K562 (cell line): ENCODE results near the gene ANKLE1. TPM values are rescaled to one million over a fixed set of nuclear protein-coding genes. Genes with fewer than 3 reads are reported as not detected.

Experiments
- AFF1 ChIP-seq, 2 experiments: fragments of 450-650 bp; IDR thresholded peaks; 2 replicates each; pipeline ENCODE4 v1.6.1; 2018; ENCODE audit warnings: mild to moderate bottlenecking in 2 of 2, low read depth in 1 of 2; ENCODE audit not compliant: partially characterized antibody in 2 of 2
- ARID3B ChIP-seq: fragments of 250-450 bp; sonication (Bioruptor Pico); IDR thresholded peaks from 2 replicates; pipeline ENCODE4 v1.4.0; 2020; ENCODE audit warnings: borderline replicate concordance
- CC2D1A ChIP-seq: fragments of 450-650 bp; IDR thresholded peaks from 2 replicates; pipeline ENCODE4 v1.6.1; 2017; ENCODE audit warnings: mild to moderate bottlenecking
- CHD1 ChIP-seq: fragments of 200-600 bp; sonication (generic); IDR thresholded peaks from one replicate; pipeline ENCODE4 v1.6.1; 2012; ENCODE audit warnings: mild to moderate bottlenecking, moderate library complexity, low read length, inconsistent platforms
- CHD2 ChIP-seq: IDR thresholded peaks from 2 replicates; pipeline ENCODE4 v1.6.1; 2011; ENCODE audit warnings: low read depth, low read length
- E2F1 ChIP-seq: sonication (generic); formaldehyde crosslinking; IDR thresholded peaks from 2 replicates; pipeline ENCODE4 v1.8.1; 2023; ENCODE audit warnings: mild to moderate bottlenecking, missing genetic modification reagents, moderate library complexity
- HNRNPK ChIP-seq: fragments of 200-400 bp; formaldehyde crosslinking; IDR thresholded peaks from one replicate; pipeline ENCODE4 v1.6.1; 2018; ENCODE audit warnings: mild to moderate bottlenecking, low read depth, low read length; ENCODE audit not compliant: poor library complexity, severe bottlenecking
- HNRNPLL ChIP-seq: fragments of 200-400 bp; formaldehyde crosslinking; IDR thresholded peaks from 2 replicates; pipeline ENCODE4 v1.6.1; 2017; ENCODE audit warnings: low read length, low read depth, mild to moderate bottlenecking; ENCODE audit not compliant: poor library complexity, severe bottlenecking
- KDM5B ChIP-seq: fragments of 200-600 bp; sonication (generic); IDR thresholded peaks from 2 replicates; pipeline ENCODE4 v1.6.1; 2012; ENCODE audit warnings: low read depth, mild to moderate bottlenecking, moderate library complexity, low read length, control low read depth, inconsistent platforms; ENCODE audit not compliant: insufficient replicate concordance
- MEIS2 ChIP-seq: fragments of 450-650 bp; IDR thresholded peaks from 2 replicates; pipeline ENCODE4 v1.6.1; 2014; ENCODE audit warnings: mild to moderate bottlenecking; ENCODE audit not compliant: partially characterized antibody
- PCBP1 ChIP-seq: fragments of 200-400 bp; formaldehyde crosslinking; IDR thresholded peaks from 2 replicates; pipeline ENCODE4 v1.6.1; 2018; ENCODE audit warnings: mild to moderate bottlenecking, low read depth, low read length; ENCODE audit not compliant: poor library complexity, severe bottlenecking
- PHF20 ChIP-seq: fragments of 450-650 bp; IDR thresholded peaks from 2 replicates; pipeline ENCODE4 v1.6.1; 2018; ENCODE audit not compliant: partially characterized antibody
- SMAD4 ChIP-seq: fragments of 250-450 bp; sonication (Bioruptor Pico); conservative IDR thresholded peaks from 2 replicates; pipeline ENCODE4 v1.8.0; 2021; ENCODE audit warnings: inconsistent platforms, mild to moderate bottlenecking, moderate library complexity
- VEZF1 ChIP-seq: fragments of 200-800 bp; sonication (Bioruptor generic); IDR thresholded peaks from 2 replicates; pipeline ENCODE4 v1.6.1; 2017; ENCODE audit warnings: missing genetic modification characterization, missing compliant biosample characterization
- ZNF639 ChIP-seq, 2 experiments: fragments of 200-800 bp in 1 of 2; sonication (Bioruptor generic) in 1 of 2; sonication (generic) in 1 of 2; formaldehyde crosslinking in 1 of 2; IDR thresholded peaks in 1 of 2; conservative IDR thresholded peaks in 1 of 2; 2 replicates each; pipeline versions ENCODE4 v1.5.0 to v1.6.1; 2016 to 2020; ENCODE audit warnings: missing compliant biosample characterization in 1 of 2, missing genetic modification characterization in 1 of 2, missing genetic modification reagents in 1 of 2
- polyA plus RNA-seq, 8 experiments: library from polyadenylated mRNA; depleted of rRNA in 4 of 8; stranded (reverse) in 5 of 8; unstranded in 3 of 8; fragments of >200 nt; fragmentation: Nextera tagmentation in 2 of 8; fragmentation: Illumina TruSeq in 1 of 8; extraction: Ambion mirVana in 2 of 8; extraction: Trizol in 1 of 8; gene quantifications; 2 replicates each; pipeline versions ENCODE4 v1.2.1 to v1.2.3, GENCODE V29; 2011 to 2014; ENCODE audit warnings: inconsistent platforms in 1 of 8, missing spikeins in 1 of 8
- total RNA-seq, 7 experiments: library from RNA; depleted of rRNA in 6 of 7; stranded (reverse); fragments of >200 nt in 6 of 7; fragmentation: Illumina TruSeq in 2 of 7; extraction: Trizol in 2 of 7; gene quantifications; 2 replicates each; pipeline versions ENCODE4 v1.2.1 to v1.2.3, GENCODE V29; 2011 to 2021; ENCODE audit warnings: low replicate concordance in 1 of 7

The ANKLE1 gene
- total and polyA plus RNA-seq, 9 of the 15 experiments (the other 6 are each of a cell fraction or from before 2014, with no cell fraction given), result 0.63 to 9.2 (median 2.9) TPM

- 0 out of 2 replicates have a peak, but pooled peaks have one; percentile 76 for TF ChIP-seq ARID3B (CRISPR knock-in tag)
- TF ChIP-seq ZNF639 (CRISPR knock-in tag; conservative IDR thresholded peaks at IDR 0.05 in 1 of 2, IDR thresholded peaks at IDR 0.05 in 1 of 2), result 0 out of 4 replicates have a peak, but pooled peaks of 1 of the 2 experiments have one; percentile 30
- peak; percentile 60 for TF ChIP-seq SMAD4 (CRISPR knock-in tag)
- TF ChIP-seq KDM5B, result peak; percentile 65
- peak; percentile 53 for TF ChIP-seq VEZF1 (CRISPR knock-in tag)
- TF ChIP-seq HNRNPLL, result peak; percentile 47
- TF ChIP-seq AFF1 (IDR thresholded peaks at IDR 0.05; ENCODE audit: low read depth in 1 of 2, partially characterized antibody in 2 of 2), result peak in 1 of 2 experiments; percentile 85
- peak; percentile 39 for TF ChIP-seq PHF20
- peak; percentile 90 for TF ChIP-seq MEIS2
- TF ChIP-seq CHD2, result 0 out of 2 replicates have a peak, but pooled peaks have one; percentile 48
- peak; percentile 77; the same call in 1 of the 2 replicates for TF ChIP-seq E2F1 (CRISPR knock-in tag)
- no peak for TF ChIP-seq CC2D1A
- TF ChIP-seq PCBP1, result peak; percentile 38
- no peak for TF ChIP-seq CHD1
- TF ChIP-seq HNRNPK, result peak; percentile 48
These were observed 24.0 kb downstream of the ANKLE1 start, which contains the start of gene MRPL34 (continued) for GRCh38 chr19:17305517-17306284.
